NOMO-1 treated with DMSO at 0.1 percent for 48 hours (cell line): Measurements from ENCODE around the gene TWNK.

Experiments used
- DNase-seq: peaks from one replicate; lab custom pipeline; 2025; ENCODE audit not compliant: unreplicated experiment; lab: John Stamatoyannopoulos, UW

The TWNK gene

DNA sequence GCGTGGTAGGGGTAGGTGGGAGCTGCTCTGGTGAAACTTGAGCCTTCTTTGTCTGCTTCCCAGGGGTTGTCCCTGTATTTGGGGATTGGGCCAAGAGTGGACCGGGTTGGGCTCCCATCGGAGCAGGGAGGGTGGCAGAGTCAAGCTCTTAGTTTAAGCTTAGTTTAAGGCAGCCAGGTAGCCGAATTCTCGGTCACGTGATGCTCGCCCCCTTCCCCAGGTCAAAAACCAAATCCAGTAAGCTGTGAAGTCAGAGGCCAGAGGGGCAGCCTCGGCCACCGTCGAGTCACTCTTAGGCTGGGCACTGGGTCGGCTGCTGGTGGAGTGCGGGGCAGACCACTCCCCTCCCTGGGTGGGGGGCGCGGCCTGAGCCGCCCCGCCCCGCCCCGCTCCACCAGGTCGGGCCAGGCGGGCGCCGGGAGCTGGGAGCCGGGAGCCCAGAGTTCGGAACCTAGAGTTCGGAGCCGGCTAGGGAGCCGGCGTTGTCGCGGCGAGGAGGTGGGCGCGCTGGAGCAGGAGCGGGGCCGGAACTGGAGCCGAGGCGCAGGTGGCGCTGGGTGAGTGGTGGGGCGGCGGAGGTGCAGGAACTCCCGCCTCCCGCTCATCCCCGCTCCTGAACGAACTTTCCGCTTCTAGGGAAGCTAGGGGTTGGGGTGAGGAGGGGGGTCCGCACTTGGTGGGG lies 9.5 kb downstream of the TWNK start:
- DNase-seq, result peak; percentile 27

DNA sequence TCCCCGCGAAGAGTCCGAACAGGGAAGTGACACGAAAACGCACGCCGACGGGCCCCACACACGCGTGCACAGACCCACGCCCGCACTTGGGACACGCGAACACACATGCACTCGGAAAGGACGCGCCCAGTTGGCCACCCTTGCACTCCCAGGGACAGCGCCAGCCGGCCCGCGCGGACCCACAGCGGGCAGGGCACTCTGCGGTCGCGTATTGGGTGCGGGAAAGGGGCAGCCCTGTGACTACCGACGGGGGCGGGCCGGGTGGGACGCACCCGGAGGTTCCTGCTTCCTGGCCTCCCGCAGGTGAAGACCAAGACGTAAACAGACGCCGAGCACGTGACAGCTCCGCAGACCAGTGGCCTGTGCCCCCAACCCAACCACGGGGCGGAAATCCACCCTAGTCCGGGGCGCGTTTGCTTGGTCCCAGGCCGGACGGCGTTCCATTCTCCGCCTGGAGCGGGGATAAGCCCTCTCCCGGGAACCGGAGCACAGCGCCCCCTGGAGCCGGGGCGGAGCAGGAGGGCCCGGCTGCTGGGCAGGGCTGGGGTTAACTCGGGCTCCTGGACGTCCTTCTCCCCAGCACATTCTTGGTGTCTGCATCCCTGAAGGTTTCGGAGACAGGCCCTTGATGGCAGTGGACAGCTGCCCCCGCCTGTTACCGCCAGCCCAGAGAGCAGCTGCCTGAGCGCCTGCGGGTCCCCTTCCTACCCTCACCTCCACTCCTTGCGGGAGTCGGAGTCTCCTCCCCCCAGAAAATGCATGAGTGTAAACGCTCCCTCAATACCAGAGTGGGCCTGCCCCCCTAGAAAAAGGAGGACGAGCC lies 10.2 kb downstream of the TWNK start:
- DNase-seq, result peak; percentile 55

GRCh38 chr10:100998183-100998990 lies 11.0 kb downstream of the TWNK start:
- DNase-seq, result peak; percentile 43

- peak; percentile 61 for DNase-seq
These were observed 11.8 kb downstream of the TWNK start for GRCh38 chr10:100998991-100999741.

DNA sequence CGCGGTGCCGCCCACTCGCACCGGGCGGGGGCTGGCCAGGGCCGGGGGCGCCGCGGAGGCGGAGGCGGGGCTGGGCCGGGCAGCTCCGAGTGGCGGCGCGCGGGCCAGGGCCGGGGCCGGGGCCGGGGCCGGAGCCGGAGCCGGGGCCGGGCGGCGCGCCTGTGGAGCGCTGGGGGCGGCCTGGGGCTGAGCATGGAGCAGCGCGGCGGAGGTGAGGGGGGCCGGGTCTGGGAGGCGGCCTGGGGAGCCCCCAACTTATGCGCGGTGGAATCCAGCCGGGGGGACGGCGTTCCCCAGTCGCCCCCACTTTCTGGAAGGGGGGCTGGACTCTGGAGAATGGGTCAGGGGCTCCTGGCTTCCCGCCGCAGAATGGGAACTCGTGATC lies 12.4 kb downstream of the TWNK start, which contains the start of gene LZTS2:
TSS of gene LZTS2 (plus strand) at position 67 of the 385 bp plus-strand sequence. CDS start 2,731 bp downstream, outside the sequence.
- no peak for DNase-seq

GRCh38 chr10:101000127-101000914 lies 13.0 kb downstream of the TWNK start:
- no peak for DNase-seq

DNA sequence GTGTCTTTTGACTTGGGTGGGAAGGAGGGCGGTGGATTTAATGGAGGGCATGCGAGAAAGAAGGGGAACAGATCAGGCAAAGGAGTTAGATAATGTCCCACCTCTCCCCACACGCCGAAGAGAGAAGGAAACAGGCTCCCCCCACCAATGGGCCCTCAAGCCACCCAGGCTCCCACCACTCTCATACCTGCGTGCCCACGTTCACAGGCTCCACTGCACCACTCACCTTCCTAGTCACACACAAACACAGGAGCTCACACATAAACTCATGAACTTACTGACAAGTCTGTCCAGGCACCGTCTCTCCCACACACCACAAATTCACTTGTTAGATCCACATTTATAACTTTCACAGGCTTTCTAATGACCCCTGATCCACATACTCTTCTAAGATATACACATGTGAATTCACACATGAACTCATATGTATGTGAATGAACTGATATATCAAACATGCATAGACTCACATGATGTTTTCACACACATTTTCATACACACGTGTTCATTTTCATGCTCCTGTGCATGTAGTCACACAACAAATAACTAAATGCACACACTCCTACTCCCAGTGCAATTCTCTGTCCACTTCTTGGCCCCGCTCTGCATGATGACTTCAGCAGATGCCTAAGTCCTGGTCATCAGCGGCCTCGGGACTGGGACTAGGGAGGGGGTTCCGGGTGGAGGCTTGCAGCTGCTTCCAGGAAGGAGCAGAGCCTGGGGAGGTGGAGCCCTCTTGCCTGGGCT lies 13.7 kb downstream of the TWNK start:
- no peak for DNase-seq

GRCh38 chr10:101001659-101002035 lies 14.3 kb downstream of the TWNK start:
- DNase-seq, result no peak

DNA sequence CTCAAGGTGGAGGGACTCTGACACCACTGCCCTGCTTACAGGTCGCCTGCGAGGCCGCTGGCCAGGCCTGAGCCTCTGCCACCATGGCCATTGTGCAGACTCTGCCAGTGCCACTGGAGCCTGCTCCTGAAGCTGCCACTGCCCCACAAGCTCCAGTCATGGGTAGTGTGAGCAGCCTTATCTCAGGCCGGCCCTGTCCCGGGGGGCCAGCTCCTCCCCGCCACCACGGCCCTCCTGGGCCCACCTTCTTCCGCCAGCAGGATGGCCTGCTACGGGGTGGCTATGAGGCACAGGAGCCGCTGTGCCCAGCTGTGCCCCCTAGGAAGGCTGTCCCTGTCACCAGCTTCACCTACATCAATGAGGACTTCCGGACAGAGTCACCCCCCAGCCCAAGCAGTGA lies 15.1 kb downstream of the TWNK start:
- DNase-seq, result no peak

GRCh38 chr10:101003639-101004206 lies 16.4 kb downstream of the TWNK start:
- DNase-seq, result no peak

- no peak for DNase-seq
These were observed 18.0 kb downstream of the TWNK start for GRCh38 chr10:101005361-101005760.

DNA sequence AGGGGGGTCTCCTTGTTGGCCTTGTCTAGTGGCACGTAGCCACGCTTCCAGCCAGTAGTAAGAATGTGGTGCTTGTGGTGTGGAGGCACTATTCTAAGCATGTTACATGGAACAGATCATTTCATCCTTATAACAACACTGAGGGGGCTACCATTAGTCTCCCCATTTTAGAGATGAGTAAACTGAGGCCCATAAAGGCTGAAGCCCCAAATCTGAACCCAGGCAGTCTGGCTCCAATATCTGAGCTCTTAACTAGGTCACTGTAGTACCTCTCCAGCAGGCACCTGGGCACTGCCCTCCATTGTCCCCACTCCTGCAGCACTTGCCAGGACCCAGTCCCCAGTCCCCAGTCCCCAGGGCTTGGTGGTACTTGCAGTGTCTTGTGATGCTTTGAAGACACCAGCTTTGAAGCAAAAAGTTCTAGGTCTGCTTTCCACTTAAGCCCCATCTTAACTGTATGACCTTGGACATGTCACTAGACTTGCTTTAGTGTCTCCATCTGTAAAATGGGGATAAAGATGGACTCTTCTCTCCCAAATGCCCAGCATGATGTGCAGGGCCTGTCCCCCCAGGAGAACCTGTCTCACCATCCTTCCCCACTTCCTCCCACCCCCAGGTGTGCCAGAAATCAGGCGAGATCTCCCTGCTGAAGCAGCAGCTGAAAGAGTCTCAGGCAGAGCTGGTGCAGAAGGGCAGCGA lies 18.7 kb downstream of the TWNK start:
- no peak for DNase-seq

- no peak for DNase-seq
These were observed 19.3 kb downstream of the TWNK start for GRCh38 chr10:101006593-101007098.

GRCh38 chr10:101007099-101007711 lies 19.9 kb downstream of the TWNK start:
- DNase-seq, result no peak

DNA sequence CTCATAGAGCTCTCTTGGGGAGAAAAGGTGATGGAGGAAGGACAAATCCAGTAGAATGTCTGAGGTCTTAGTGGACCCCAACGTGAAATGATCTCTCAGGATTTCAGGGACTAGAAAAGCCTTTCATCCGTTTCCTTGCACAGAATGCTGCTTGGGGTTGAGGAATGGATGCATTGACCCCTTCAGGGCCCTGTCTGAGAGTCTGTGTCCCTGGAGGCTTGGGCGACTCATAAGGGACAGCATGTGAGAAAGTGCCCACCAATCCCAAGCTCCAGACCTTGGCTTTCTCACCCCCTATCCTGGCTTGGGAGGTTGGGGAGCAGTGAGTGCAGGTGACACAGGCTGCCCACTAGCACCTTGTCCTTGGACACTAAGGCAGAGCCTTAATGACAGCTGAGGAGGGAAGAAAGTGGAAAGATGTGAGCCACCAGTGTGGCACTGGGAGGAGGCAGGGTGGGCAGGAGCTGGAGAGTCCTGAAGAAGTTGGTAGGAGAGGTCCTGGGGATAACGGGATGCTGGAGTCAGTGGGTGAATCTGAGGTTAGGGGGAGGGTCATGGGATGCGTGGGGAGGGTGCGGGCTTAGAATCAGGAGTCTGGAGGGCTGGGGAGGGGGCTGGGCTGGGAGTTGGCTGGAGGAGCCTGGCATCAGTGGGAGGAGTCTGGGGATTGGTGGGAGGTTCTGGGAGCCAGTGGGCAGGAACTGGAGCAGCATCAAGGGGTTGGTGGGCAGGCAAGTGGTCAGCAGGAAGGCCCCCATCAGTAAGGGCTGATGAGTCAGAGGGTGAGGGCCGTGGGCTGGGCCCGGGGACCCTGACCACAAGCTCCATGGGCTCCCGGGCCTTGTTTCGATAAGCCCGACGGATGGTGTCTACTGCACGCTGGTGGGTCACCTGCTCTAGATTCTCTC lies 20.8 kb downstream of the TWNK start:
- DNase-seq, result no peak

DNA sequence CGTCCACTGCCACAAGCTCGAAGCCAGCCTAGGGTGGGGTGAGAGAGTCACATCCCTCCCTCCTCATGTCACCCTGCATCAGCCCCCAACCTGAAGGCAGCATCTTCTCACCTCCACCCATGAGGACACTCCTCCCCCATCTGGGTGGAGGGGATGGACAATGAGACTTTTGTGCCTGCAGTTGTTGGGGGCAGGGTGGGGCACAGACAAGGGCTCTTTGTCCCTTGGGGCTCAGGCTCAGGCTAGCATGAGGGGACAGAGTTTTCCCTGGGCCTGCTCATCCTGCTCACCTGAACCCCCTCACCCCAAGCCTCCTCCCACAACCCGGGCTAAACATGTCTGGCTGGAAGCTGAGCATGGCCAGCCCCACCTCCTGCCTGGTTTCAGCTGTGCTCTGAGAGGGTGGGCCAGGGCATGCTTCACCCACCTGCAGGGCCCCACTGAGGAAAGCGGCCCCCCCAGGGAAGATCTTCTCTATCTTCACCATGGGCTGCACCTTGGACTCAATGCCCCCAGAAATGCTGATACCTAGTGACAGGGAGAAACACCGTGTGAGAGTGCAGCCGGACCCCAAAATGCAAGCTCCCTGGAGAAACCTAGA lies 21.6 kb downstream of the TWNK start:
- no peak for DNase-seq
